ENCODE results near the gene NALCN. TPM values are rescaled to one million over a fixed set of nuclear protein-coding genes. Genes with fewer than 3 reads are reported as not detected.

The NALCN gene
- total RNA-seq, 2 donors from 2014 or later = 3.2 TPM; not detected in 1

DNA sequence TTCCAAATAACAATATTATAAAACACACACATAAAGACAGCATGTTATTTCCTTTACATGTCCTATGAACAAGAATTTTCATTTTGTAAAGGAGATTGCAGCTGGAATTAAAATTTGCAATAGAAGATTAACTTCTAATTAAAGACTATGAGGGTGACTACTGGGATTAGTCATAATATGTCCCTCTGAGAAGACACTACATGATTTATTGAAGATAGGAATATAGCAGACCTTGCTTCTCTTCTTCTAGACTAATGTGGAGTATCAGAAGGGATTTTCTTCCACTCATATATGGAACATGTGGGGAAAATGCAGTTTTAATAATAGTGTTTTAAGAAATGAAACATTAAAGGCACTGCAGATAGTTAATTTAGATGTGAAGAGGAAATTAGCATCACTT, 177.8 kb downstream of the NALCN start:
- no peak overlapping the region for H3K27ac ChIP-seq
- no peak for TF ChIP-seq POLR2AphosphoS5 (IDR thresholded peaks at IDR 0.05)
- TF ChIP-seq, protein P1, sequence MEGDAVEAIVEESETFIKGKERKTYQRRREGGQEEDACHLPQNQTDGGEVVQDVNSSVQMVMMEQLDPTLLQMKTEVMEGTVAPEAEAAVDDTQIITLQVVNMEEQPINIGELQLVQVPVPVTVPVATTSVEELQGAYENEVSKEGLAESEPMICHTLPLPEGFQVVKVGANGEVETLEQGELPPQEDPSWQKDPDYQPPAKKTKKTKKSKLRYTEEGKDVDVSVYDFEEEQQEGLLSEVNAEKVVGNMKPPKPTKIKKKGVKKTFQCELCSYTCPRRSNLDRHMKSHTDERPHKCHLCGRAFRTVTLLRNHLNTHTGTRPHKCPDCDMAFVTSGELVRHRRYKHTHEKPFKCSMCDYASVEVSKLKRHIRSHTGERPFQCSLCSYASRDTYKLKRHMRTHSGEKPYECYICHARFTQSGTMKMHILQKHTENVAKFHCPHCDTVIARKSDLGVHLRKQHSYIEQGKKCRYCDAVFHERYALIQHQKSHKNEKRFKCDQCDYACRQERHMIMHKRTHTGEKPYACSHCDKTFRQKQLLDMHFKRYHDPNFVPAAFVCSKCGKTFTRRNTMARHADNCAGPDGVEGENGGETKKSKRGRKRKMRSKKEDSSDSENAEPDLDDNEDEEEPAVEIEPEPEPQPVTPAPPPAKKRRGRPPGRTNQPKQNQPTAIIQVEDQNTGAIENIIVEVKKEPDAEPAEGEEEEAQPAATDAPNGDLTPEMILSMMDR (IDR thresholded peaks at IDR 0.05) = no peak
- TF ChIP-seq POLR2A (IDR thresholded peaks at IDR 0.05) = no peak
- no peak overlapping the region for H3K4me3 ChIP-seq
- no peaks in the 10 kb centered on the region for H3K4me1 ChIP-seq (replicated peaks)
- intact Hi-C loops (cut with DNase I) = no loop called here
- no peak for DNase-seq (ENCODE audit: low spot score)
- no peaks in the 10 kb centered on the region for H3K27me3 ChIP-seq (replicated peaks; ENCODE audit: insufficient read depth)
- no peaks in the 10 kb centered on the region for H3K36me3 ChIP-seq
- no peaks in the 10 kb centered on the region for H3K9me3 ChIP-seq

DNA sequence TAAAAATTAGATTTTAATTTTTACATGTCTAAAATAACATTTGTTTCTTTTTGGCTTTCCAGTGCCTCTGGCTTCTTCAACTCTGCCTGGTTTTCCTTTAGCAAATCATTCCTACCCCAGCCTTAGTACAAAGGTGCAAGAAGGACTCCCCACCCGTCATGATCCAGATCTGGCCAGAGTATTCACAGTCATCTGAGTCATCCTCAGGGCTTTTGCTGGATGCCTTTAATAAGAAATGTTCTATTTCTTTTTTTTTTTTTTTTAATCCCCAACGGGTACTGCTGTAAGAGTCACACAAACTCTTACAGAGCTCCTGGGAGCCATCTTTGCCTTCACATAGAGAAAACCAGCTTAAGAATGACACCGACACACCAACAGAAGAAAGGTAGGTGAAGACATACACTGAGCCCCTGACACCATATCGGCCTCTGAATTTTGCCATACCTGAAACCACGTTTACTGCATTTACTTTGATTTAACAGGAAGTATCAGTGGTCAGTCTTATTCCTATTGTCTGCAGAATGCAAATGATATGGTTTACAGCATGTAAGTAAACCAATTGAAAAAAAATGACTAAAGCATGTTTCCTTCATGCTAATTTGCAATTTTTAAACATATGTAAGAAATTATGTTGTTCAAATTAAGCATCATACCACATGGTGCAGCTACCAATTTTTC, 184.4 kb downstream of the NALCN start:
- 80% methylated on average over 5 of the region's 5 CpGs for WGBS
- TF ChIP-seq, protein P1 (IDR thresholded peaks at IDR 0.05) = no peak
- TF ChIP-seq POLR2A (IDR thresholded peaks at IDR 0.05) (no peak), POLR2AphosphoS5 (IDR thresholded peaks at IDR 0.05) (no peak)
- intact Hi-C loops (cut with DNase I) = no loop called here
- Histone ChIP-seq H3K36me3 (no peaks in the 10 kb centered on the region), H3K27me3 (replicated peaks; ENCODE audit: insufficient read depth) (no peaks in the 10 kb centered on the region), H3K4me1 (replicated peaks) (no peaks in the 10 kb centered on the region), H3K4me3 (no peak overlapping the region), H3K9me3 (no peaks in the 10 kb centered on the region), H3K27ac (no peak overlapping the region)
- no peak for DNase-seq (ENCODE audit: low spot score)

DNA sequence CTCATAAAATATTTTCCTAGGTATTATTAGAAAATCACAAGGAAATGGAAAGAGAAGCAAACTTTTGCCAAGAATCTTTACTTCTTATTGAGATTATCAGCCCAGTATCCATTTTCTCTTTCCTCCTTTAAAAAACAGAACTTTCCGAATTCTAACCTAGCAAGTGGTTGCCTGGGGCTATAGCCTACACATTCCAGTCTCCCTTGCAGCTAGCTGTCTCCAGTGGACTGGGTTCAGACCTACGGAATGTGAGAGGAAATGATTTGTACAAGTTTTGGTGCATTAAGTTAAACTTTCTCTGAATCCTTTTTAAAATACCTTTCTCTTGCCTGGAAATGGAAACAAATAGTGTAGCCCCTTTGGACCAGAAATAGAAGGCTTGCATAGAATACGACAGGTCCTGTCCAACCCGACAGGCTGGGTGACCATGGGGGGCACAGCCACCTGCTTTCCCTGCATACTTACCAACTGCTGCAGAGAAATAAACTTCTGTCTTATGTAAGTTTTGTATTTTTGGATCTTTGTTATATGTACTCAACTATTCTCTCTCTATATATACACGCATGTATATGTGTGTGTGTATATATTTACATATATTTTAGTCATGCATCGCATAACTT, 185.9 kb downstream of the NALCN start:
- Histone ChIP-seq H3K4me1 (replicated peaks) (no peaks in the 10 kb centered on the region), H3K27ac (no peak overlapping the region), H3K27me3 (replicated peaks; ENCODE audit: insufficient read depth) (no peaks in the 10 kb centered on the region), H3K36me3 (no peaks in the 10 kb centered on the region), H3K4me3 (no peak overlapping the region), H3K9me3 (no peaks in the 10 kb centered on the region)
- TF ChIP-seq POLR2AphosphoS5 (IDR thresholded peaks at IDR 0.05) (no peak), POLR2A (IDR thresholded peaks at IDR 0.05) (no peak)
- TF ChIP-seq, protein P1 (IDR thresholded peaks at IDR 0.05) = no peak
- DNase-seq (ENCODE audit: low spot score) = no peak
- intact Hi-C loops (cut with DNase I) = no loop called here
- WGBS = 75% methylated on average over 6 of the region's 6 CpGs

DNA sequence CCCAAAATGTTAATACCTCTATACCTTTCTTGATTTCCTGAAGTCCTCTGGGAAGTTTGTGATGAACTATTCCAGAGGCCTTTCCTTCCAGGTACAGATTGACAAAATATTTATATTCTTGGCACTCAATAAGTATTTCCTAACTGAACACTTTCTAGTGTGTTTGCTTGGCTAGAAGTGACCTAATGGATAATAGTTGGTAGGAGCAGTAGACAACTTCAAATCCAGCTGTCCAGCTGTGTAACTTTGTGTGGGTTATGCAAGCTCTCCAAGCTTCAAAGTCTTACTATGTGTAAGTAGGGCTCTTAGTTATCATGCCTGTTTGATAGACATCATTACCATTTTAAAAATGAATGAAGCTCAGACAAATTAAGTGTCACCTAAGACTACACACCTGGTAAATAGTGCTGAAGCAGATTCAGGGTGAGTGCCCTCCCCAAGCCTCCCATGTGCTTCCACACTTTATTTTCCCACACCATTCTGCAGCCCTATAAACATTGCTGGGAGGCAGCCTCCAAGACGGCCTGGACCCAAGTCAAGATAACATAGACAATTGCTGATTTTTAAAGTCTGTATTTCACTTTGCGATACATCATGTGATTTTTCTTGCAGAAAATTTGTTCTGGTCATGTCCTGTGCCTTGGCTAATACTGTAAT, 196.6 kb downstream of the NALCN start:
- TF ChIP-seq, protein P1 (IDR thresholded peaks at IDR 0.05) = no peak
- TF ChIP-seq POLR2AphosphoS5 (IDR thresholded peaks at IDR 0.05) = no peak
- no peak for TF ChIP-seq POLR2A (IDR thresholded peaks at IDR 0.05)
- 57% methylated on average over 2 of the region's 2 CpGs for WGBS
- no peak overlapping the region for H3K4me3 ChIP-seq
- H3K9me3 ChIP-seq = no peaks in the 10 kb centered on the region
- H3K27ac ChIP-seq = no peak overlapping the region
- H3K27me3 ChIP-seq (replicated peaks; ENCODE audit: insufficient read depth) = no peaks in the 10 kb centered on the region
- H3K36me3 ChIP-seq = no peaks in the 10 kb centered on the region
- H3K4me1 ChIP-seq (replicated peaks) = no peaks in the 10 kb centered on the region
- DNase-seq (ENCODE audit: low spot score) = no peak
- intact Hi-C loops (cut with DNase I) = no loop called here

Data from prostate gland (tissue), 2 donors.